HG03135 (cell line): ENCODE measurements around the gene RNASEH2A.

Experiments
- ATAC-seq: cut with Tn5 transposase; IDR thresholded peaks from one replicate; pipeline ENCODE4 v1.9.1; 2021; ENCODE audit warnings: mild to moderate bottlenecking, moderate library complexity; ENCODE audit not compliant: unreplicated experiment

RNASEH2A gene

GRCh38 chr19:12858041-12858928 is 51.9 kb downstream of the RNASEH2A start:
- no peak for ATAC-seq

GRCh38 chr19:12859546-12859945 is 53.2 kb downstream of the RNASEH2A start:
- no peak for ATAC-seq
